ENCODE measurements around the gene RPL15.
A peak's percentile ranks its signal among the peaks of the same experiment; 100 is the strongest.

Gene RPL15

DNA sequence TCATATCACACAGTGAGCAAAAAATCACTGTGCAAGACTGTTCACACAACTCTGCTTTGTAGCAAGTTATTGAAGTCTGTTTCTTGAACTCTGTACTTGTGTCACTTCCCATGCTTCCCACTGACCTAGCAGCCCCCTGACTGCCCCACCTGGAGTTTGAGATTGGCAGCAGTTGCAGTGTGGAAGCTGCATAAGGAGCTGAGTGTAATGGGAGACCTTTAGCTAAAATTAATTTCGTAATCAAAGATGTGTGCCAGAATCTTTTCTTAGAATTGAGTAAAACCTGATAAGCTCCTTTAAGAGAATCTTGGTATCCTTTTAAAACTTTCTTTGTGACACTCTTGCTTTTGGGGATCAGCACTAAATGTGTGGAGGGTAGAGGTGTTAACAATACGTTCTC is 43.0 kb upstream of the RPL15 start:
- peak; percentile 57 for DNase-seq (ENCODE audit: low read depth)

DNA sequence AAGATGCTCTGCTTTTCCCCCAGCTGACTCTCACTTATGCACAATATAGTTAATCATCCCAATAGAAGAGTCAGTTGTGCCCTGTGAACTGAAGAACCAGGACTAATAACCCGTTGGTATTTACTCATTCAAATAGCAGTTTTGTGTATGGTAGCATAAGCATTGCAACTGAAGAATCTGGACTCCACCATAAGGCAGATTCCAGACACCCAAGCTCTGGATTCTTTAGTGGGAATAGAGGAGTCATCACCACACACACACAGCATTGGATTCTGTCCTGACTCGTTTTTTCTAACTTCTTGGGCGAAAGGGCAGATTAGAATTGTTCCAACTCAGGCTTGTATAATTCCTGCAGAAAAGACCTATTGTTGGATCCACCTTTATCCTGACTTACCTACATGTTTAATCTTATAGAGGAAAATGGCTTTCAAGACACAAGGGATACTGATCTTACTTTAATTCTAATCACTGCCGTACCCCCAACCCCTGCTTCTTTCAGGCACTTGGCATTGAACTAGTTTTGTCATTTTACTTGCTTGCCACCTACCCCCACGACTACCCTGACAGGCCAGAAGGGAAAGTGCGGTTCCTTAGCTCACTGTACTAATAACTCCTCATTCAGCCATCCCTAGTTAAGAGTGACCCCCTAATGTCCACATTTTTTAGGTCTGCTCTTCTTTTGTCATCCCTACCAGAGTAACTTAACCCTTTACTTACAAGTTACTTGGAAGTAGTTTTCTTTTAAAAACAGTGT is 42.4 kb upstream of the RPL15 start:
- TF ChIP-seq, protein P1, sequence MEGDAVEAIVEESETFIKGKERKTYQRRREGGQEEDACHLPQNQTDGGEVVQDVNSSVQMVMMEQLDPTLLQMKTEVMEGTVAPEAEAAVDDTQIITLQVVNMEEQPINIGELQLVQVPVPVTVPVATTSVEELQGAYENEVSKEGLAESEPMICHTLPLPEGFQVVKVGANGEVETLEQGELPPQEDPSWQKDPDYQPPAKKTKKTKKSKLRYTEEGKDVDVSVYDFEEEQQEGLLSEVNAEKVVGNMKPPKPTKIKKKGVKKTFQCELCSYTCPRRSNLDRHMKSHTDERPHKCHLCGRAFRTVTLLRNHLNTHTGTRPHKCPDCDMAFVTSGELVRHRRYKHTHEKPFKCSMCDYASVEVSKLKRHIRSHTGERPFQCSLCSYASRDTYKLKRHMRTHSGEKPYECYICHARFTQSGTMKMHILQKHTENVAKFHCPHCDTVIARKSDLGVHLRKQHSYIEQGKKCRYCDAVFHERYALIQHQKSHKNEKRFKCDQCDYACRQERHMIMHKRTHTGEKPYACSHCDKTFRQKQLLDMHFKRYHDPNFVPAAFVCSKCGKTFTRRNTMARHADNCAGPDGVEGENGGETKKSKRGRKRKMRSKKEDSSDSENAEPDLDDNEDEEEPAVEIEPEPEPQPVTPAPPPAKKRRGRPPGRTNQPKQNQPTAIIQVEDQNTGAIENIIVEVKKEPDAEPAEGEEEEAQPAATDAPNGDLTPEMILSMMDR (conservative IDR thresholded peaks at IDR 0.05; ENCODE audit: control insufficient read depth, insufficient read depth, low read depth, low read length) = no peak
- H3K4me3 ChIP-seq (ENCODE audit: control insufficient read depth, low read depth, low read length) = no peak overlapping the region
- DNase-seq (ENCODE audit: low read depth) = peak; percentile 78

More for the DNA sequence above, 43.0 kb upstream of the RPL15 start:
- H3K4me3 ChIP-seq (ENCODE audit: control insufficient read depth, low read depth, low read length) = no peak overlapping the region
- TF ChIP-seq, protein P1 (conservative IDR thresholded peaks at IDR 0.05; ENCODE audit: control insufficient read depth, insufficient read depth, low read depth, low read length) = no peak

DNA sequence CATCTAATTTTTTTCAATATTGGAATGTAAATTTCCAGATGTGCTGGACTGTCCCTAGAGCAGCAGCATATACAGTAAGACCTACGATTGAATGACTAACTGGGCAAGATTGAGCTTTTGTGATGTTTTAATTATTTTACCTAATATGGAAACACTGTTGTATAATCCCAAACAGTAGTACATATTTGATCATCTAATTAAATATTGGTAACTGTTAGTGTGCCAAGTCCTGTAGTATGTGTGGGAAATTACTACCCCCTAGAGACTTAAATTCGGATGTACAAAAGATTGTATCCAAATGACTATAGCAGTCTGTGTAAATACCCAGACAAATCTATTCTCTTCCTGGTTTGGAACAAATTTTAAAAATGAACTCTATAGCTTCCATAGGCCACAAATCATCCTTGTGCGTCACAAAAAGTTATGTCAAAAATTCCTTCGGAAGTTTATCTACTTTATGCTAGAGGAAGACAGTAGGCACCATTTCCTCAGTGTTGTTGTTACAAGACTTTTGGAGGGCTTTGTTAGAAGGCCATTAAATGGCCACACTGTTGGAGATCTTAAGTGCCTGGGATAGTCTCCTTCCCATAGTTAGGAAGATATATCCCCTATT is 41.7 kb upstream of the RPL15 start:
- DNase-seq (ENCODE audit: low read depth) = peak; percentile 41

GRCh38 chr3:23876923-23877322 is 40.0 kb upstream of the RPL15 start:
- DNase-seq (ENCODE audit: low read depth) = peak; percentile 34
- H3K4me3 ChIP-seq (ENCODE audit: control insufficient read depth, low read depth, low read length) = no peak overlapping the region
- TF ChIP-seq, protein P1 (conservative IDR thresholded peaks at IDR 0.05; ENCODE audit: control insufficient read depth, insufficient read depth, low read depth, low read length) = no peak

More for the DNA sequence above, 41.7 kb upstream of the RPL15 start:
- TF ChIP-seq, protein P1 (conservative IDR thresholded peaks at IDR 0.05; ENCODE audit: control insufficient read depth, insufficient read depth, low read depth, low read length) = no peak
- H3K4me3 ChIP-seq (ENCODE audit: control insufficient read depth, low read depth, low read length) = no peak overlapping the region

GRCh38 chr3:23877329-23877980 is 39.5 kb upstream of the RPL15 start:
- DNase-seq (ENCODE audit: low read depth) = peak; percentile 93
- no peak overlapping the region for H3K4me3 ChIP-seq (ENCODE audit: control insufficient read depth, low read depth, low read length)
- TF ChIP-seq, protein P1 (conservative IDR thresholded peaks at IDR 0.05; ENCODE audit: control insufficient read depth, insufficient read depth, low read depth, low read length) = no peak

- TF ChIP-seq, protein P1 (conservative IDR thresholded peaks at IDR 0.05; ENCODE audit: control insufficient read depth, insufficient read depth, low read depth, low read length) = no peak
These were observed 37.4 kb upstream of the RPL15 start for GRCh38 chr3:23879485-23879884.

More at GRCh38 chr3:23879485-23879884, 37.4 kb upstream of the RPL15 start:
- no peak for DNase-seq (ENCODE audit: low read depth)
- H3K4me3 ChIP-seq (ENCODE audit: control insufficient read depth, low read depth, low read length) = no peak overlapping the region
